Activated naive CD4-positive, alpha-beta T cell treated with anti-CD3 and anti-CD28 coated beads, Interleukin-2, amount 50 U/mL, for 24 hours (primary cell): ENCODE data around the gene AMPD3.

Experiments
- H3K27ac Mint-ChIP-seq: one replicate; pipeline ENCODE4 v1.8.0; 2021; ENCODE audit warnings: mild to moderate bottlenecking, mixed read lengths
- H3K27me3 Mint-ChIP-seq: one replicate; pipeline ENCODE4 v1.8.0; 2021; ENCODE audit warnings: mixed read lengths
- H3K36me3 Mint-ChIP-seq: one replicate; pipeline ENCODE4 v1.8.0; 2021; ENCODE audit warnings: mixed read lengths
- H3K4me1 Mint-ChIP-seq: one replicate; pipeline ENCODE4 v1.8.0; 2021; ENCODE audit warnings: mixed read lengths
- H3K4me3 Mint-ChIP-seq: one replicate; pipeline ENCODE4 v1.8.0; 2021; ENCODE audit warnings: mild to moderate bottlenecking, mixed read lengths
- H3K9me3 Mint-ChIP-seq: one replicate; pipeline ENCODE4 v1.8.0; 2021; ENCODE audit warnings: mixed read lengths

The AMPD3 gene

GRCh38 chr11:10540915-10541560, 86.0 kb downstream of the AMPD3 start, which contains the start of gene RNF141:
Gene RNF141, minus strand, starts transcription at chr11:10541187. Its CDS starts 7,029 bp downstream, at chr11:10534158.
- H3K36me3 Mint-ChIP-seq = no peaks in the 10 kb centered on the region
- no peaks in the 10 kb centered on the region for H3K27me3 Mint-ChIP-seq
- no peaks in the 10 kb centered on the region for H3K9me3 Mint-ChIP-seq
- peak within 1 kb of the TSS; percentile 81 for H3K27ac Mint-ChIP-seq
- H3K4me1 Mint-ChIP-seq = peaks cover 31% of the 10 kb centered on the region
- peak within 1 kb of the TSS; percentile 94 for H3K4me3 Mint-ChIP-seq

- Mint-ChIP-seq H3K36me3 (no peaks in the 10 kb centered on the region), H3K27ac (no peak overlapping the region), H3K4me1 (peaks cover 26% of the 10 kb centered on the region), H3K27me3 (no peaks in the 10 kb centered on the region), H3K4me3 (peak overlapping the region; percentile 94), H3K9me3 (no peaks in the 10 kb centered on the region)
Measured at GRCh38 chr11:10541561-10541930, 86.5 kb downstream of the AMPD3 start.

- Mint-ChIP-seq H3K27me3 (no peaks in the 10 kb centered on the region), H3K4me1 (peaks cover 20% of the 10 kb centered on the region), H3K27ac (no peak overlapping the region), H3K36me3 (no peaks in the 10 kb centered on the region), H3K9me3 (no peaks in the 10 kb centered on the region), H3K4me3 (no peak overlapping the region)
Measured at GRCh38 chr11:10542776-10543175, 87.7 kb downstream of the AMPD3 start.

GRCh38 chr11:10543782-10544181, 88.7 kb downstream of the AMPD3 start:
- H3K9me3 Mint-ChIP-seq = no peaks in the 10 kb centered on the region
- H3K4me3 Mint-ChIP-seq = no peak overlapping the region
- peaks cover 13% of the 10 kb centered on the region for H3K4me1 Mint-ChIP-seq
- peaks cover 2% of the 10 kb centered on the region for H3K36me3 Mint-ChIP-seq
- H3K27ac Mint-ChIP-seq = no peak overlapping the region
- peaks cover 3% of the 10 kb centered on the region for H3K27me3 Mint-ChIP-seq

GRCh38 chr11:10544491-10545465, 89.7 kb downstream of the AMPD3 start:
- no peak overlapping the region for H3K4me3 Mint-ChIP-seq
- H3K4me1 Mint-ChIP-seq = peaks cover 4% of the 10 kb centered on the region
- no peak overlapping the region for H3K27ac Mint-ChIP-seq
- H3K9me3 Mint-ChIP-seq = no peaks in the 10 kb centered on the region
- H3K27me3 Mint-ChIP-seq = peaks cover 3% of the 10 kb centered on the region
- peaks cover 2% of the 10 kb centered on the region for H3K36me3 Mint-ChIP-seq

GRCh38 chr11:10550503-10551289, 95.6 kb downstream of the AMPD3 start:
- no peaks in the 10 kb centered on the region for H3K4me1 Mint-ChIP-seq
- no peak overlapping the region for H3K27ac Mint-ChIP-seq
- peaks cover 7% of the 10 kb centered on the region for H3K27me3 Mint-ChIP-seq
- peaks cover 4% of the 10 kb centered on the region for H3K36me3 Mint-ChIP-seq
- no peak overlapping the region for H3K4me3 Mint-ChIP-seq
- no peaks in the 10 kb centered on the region for H3K9me3 Mint-ChIP-seq

- Mint-ChIP-seq H3K27ac (no peak overlapping the region), H3K27me3 (peaks cover 7% of the 10 kb centered on the region), H3K36me3 (peaks cover 4% of the 10 kb centered on the region), H3K9me3 (no peaks in the 10 kb centered on the region), H3K4me1 (no peaks in the 10 kb centered on the region), H3K4me3 (no peak overlapping the region)
Measured at GRCh38 chr11:10551290-10551592, 96.2 kb downstream of the AMPD3 start.

GRCh38 chr11:10551845-10552352, 96.8 kb downstream of the AMPD3 start:
- H3K4me1 Mint-ChIP-seq = no peaks in the 10 kb centered on the region
- H3K9me3 Mint-ChIP-seq = no peaks in the 10 kb centered on the region
- H3K36me3 Mint-ChIP-seq = peaks cover 4% of the 10 kb centered on the region
- no peak overlapping the region for H3K4me3 Mint-ChIP-seq
- H3K27me3 Mint-ChIP-seq = peaks cover 9% of the 10 kb centered on the region
- H3K27ac Mint-ChIP-seq = no peak overlapping the region

- no peak overlapping the region for H3K4me3 Mint-ChIP-seq
- peaks cover 2% of the 10 kb centered on the region for H3K36me3 Mint-ChIP-seq
- H3K4me1 Mint-ChIP-seq = no peaks in the 10 kb centered on the region
- no peaks in the 10 kb centered on the region for H3K9me3 Mint-ChIP-seq
- no peak overlapping the region for H3K27ac Mint-ChIP-seq
- peaks cover 4% of the 10 kb centered on the region for H3K27me3 Mint-ChIP-seq
Measured at GRCh38 chr11:10556590-10556989, 101.5 kb downstream of the AMPD3 start.
